GM21786 (cell line): Measurements from ENCODE around the gene THAP8.

Experiments used
- ATAC-seq: cut with Tn5 transposase; IDR thresholded peaks from one replicate; pipeline ENCODE4 v1.9.1; 2021; ENCODE audit not compliant: unreplicated experiment

THAP8 gene

DNA sequence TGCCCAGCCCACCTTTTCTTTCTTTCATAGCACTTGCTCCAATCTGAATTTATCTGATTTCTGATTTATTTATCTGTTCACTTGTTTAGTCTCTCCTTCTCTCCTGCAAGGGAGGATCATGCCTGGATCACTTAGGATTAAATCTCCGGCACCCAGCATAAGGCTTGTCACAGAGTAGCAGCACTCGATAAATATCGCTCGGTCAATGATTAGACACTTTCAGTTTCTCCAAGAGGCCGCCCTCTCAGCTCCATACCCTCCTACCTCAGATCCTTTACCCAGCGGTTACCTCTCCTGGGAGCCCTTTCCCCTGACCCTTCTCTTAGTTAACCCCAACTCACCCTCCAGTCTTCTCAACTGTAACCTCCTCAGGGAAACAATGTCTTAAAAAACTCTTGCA lies 22.8 kb downstream of the THAP8 start:
- ATAC-seq: no peak

- no peak for ATAC-seq
Observed at GRCh38 chr19:36030264-36031148, 23.6 kb downstream of the THAP8 start.

DNA sequence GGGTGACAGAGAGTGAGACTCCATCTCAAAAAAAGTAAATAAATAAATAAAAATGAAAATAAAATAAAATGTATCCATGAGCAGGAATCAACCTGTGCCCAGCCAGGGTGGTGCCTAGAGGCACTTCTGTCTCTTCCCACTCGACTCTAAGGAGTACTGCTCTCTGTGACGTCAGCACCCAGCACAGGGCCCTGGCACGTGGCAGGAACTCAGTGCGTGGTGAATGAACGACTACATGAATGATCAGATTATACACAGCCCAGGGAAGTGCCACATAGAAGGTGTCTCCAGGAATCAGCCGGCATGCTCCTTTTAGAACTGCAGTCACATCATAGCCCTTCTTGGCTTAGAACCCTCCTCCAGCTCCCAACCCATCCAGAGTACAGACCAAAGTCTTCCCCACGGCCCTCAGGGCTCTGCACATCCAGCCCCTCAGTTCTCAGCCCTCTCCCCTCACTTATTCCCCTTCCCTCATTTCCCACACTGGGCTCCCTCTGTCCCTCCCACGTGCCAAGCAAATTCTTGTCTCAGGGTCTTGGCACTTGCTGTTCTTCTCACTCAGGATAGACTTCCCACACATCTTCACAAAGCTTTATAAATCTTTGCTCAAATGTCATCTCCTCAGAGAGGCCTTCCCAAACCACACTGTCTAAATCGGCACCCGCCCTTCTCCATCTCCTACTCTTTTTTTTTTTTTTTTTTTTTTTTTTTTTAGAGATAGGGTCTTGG lies 25.6 kb downstream of the THAP8 start:
- ATAC-seq: no peak

DNA sequence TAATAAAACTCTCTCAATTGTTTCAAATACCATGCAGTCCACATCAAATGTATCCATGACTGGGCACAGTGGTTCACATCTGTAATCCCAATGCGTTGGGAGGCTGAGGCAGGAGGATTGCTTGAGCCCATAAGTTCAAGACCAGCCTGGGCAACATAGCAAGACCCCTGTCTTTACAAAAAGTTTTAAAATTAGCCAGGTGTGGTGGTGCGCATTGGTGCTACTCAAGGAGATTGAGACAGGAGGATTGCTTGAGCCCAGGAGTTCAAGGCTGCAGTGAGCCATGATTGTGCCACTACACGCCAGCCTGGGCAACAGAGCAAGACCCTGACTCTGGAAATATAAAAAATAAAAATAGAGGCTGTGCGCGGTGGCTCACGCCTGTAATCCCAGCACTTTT lies 26.4 kb downstream of the THAP8 start:
- no peak for ATAC-seq

DNA sequence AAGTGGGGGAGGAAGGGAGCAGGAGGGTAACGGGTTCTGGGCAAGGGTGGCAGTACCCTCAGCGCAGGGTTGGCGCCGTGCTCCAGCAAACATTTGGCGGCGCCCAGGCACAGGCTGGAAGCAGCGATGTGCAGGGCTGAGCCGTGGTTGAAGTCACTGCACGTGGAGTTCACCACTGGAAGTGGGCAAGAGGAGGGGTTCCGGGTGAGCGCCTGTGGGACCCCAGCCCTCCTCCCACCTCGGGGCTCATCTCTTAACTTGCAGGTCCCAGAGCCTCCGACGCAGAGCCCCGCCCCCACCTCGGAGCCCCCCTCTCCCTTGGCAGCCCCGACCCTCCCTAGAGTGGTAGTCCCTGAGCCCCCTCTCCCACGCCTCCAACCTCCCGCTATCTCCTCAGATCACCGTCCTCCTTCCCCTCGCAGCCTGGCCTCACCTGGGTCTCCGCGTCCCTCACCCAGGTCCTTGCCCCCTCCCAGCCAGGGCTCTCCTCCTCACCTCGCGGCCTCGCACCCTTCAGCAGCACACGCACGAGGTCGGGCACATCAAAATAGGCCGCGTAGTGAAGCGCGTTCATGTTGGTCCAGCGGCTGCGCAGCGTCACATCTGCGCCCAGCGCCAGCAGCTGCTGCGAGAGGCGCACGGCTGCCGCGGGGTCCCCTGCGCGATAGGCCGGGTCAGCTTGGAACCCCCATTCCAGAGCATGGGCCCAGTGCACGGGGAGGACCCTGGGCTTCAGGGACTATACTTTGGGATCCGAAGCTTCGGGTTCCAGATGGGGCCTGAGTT lies 27.8 kb downstream of the THAP8 start:
- no peak for ATAC-seq

DNA sequence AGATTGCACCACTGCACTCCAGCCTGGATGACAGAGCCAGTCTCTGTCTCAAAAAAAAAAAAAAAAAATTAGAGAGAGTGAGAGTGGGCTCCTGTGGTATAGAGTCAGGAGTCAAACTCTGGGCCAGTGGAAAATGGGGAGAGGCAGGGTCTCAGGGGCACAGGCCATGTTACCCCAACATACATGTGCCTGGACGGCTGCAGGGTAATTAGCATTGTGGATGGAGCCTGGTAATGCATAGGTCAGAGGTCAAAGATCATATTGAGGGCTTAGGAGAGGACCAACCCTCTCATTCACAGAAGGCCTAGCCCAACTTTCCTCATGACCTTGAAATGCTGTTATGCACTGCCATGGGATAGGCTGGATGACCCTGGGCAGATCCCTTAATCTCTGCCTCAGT lies 28.5 kb downstream of the THAP8 start:
- no peak for ATAC-seq

DNA sequence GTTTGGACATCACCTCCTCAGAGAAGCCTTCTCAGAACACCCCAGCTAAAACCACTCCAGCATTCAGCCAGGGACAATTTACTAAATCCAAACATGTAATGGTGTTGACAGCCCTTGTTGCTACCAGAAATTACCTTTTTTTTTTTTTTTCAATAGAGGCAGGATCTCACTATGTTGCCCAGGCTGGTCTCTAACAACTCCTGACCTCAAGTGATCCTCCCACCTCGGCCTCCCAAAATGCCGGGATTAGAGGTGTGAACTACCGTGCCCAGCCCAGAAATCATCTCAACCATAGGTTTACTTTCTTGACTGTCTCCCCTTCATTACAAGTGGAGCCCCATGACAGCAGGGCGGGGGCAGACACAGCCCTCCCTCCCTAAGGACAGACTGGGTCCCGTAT lies 30.7 kb downstream of the THAP8 start:
- ATAC-seq: no peak

- ATAC-seq: no peak
Observed at GRCh38 chr19:36019061-36019670, 34.9 kb downstream of the THAP8 start.

DNA sequence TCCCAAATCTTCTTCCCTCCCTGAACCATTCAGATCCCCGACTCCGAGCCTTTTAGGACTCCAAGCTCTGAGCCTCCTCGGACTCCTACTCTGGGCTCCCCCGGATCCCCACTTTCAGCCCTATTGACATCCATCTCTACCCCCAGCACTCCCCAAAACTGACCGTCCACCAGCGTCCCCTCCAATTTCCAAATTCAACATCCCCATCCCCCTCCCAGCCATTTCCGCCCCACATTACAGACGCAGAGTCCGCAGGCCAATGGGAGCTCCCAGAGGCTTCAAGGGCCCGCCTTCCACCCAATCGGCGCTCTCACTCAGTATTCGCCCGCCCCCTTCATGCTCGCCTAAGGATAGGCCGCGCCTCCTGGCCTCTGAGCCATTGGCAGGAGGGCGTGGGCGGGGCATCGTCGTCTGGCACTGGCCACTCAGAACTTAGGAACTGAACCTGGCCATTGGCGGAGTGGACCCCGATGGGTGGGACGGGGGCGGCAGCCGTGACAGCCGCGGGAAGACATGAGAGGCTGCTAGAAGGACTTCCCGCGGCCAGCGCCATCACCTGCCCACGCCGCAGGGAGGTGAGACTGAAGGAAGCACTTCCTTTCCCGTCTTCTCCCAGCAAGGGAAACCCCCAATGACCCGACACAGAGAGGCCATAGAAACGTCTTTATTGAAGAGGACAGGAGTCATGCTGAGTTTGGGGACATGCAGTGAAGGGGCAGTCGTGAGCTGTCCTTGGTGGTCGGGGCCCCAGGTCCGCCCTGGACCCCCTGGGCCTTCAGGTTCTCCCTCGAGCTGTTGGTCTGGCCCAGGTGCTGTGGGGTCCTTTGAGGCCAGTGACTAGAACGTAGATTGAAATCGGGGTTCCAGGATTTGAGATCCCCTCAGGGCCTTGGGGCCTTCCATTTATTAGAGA lies 39.8 kb downstream of the THAP8 start, which contains the start of gene ALKBH6:
TSS of gene ALKBH6 (minus strand) at position 202 of the 913 bp plus-strand sequence. CDS start 816 bp downstream, outside the sequence.
- ATAC-seq: peak; percentile 96

GRCh38 chr19:36013280-36014011 lies 40.6 kb downstream of the THAP8 start:
- ATAC-seq: no peak

DNA sequence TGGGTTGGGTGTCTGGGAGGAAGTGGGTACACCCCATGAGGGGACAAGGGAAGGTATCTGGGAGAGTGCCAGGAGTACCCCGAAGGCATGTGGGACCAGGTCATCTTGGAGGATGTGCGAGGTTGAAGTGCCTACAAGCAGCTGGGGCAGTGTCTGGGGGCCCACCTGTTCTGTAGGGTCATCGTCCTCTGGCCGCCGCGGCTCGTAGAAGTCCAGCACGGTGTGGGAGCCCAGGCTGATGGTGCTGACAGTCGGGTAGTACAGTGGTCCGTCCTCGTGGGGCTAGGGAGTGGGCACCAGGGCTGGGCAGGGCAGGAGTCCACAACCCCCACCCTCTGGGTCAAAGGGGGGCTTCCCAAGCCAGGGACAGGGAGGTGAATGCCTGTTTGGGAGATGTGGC lies 43.7 kb downstream of the THAP8 start:
- no peak for ATAC-seq

- no peak for ATAC-seq
Observed at GRCh38 chr19:36009633-36010379, 44.3 kb downstream of the THAP8 start.

GRCh38 chr19:36009220-36009619 lies 44.9 kb downstream of the THAP8 start:
- ATAC-seq: no peak

GRCh38 chr19:36008336-36008978 lies 45.6 kb downstream of the THAP8 start, which contains the start of gene SYNE4:
Gene SYNE4 (minus strand): TSS chr19:36008813. CDS start chr19:36008681, 132 bp downstream.
- no peak for ATAC-seq

DNA sequence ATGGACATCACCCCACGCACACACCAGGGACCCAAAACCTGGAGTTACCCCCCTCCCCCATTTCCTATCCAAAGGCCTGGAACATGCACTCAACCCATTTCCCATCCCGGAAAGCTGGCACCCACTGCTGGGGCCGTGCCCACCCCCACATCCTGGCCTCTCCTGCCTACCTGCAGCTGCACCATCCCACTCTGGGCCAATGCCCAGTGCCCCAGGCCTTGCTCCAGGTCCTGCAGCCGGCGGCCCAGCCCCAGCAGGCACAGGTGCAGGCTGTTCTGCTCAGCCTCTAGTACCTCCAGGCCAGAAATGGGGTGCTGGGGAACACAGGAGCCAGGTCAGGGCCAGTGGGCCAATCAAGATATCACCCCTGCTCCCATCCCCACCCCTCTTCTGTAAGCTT lies 47.1 kb downstream of the THAP8 start:
- no peak for ATAC-seq

DNA sequence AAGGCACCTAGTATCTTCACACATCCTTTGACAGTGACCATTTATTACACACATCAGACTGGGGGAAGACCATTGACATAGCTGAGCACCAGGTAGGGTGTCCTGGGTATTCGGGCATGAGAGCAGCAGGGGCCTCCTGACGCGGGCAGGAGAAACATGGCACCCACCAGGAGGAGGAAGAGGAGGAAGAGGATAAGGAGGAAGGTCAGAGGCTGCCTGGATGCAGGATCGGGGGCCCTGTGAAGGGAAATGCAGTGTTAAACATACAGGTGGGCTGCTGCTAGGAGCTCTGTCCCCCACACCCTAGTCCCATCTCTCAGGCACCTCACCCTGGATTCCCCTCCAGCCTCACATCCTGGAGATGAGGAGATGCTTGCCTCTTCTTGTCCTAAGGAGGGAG lies 50.8 kb downstream of the THAP8 start:
- no peak for ATAC-seq

DNA sequence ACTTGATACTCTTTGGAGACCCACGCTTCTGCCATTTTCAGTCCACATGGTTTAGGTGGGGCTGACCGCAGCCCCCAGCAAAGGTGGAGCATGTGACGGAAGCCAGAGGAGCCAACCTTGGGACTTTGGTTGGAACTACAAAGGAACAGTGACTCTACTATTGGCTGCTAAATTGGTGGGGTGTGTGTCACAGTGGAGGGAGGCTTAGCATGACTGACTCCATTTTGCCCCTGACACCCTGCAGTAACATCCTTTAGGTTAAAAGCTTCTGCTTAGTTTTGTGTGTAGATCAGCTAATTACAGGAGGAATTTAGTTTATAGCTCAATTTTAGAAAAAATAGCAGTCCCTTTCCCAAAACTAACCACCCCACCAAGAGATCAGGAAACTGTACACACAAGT lies 52.5 kb downstream of the THAP8 start:
- ATAC-seq: no peak

GRCh38 chr19:35996777-35997176 lies 57.3 kb downstream of the THAP8 start:
- no peak for ATAC-seq
